CD4-positive, alpha-beta T cell treated with Interleukin-4 for 4 hours (primary cell): ENCODE measurements around the gene SNX9.
A peak's percentile ranks its signal among the peaks of the same experiment; 100 is the strongest.
"Not testable (repeated sequence)": the region's sequence is repeated elsewhere in the genome, so short reads cannot be mapped to it uniquely, and the experiment has no call there.

ENCODE experiments used
- DNase-seq: peaks from one replicate; pipeline ENCODE4 v3.0.0-alpha.2; 2020

Gene SNX9

GRCh38 chr6:157961832-157962575 lies 139.0 kb downstream of the SNX9 start:
- DNase-seq: no peak

GRCh38 chr6:157962601-157963302 lies 139.7 kb downstream of the SNX9 start:
- DNase-seq: no peak

GRCh38 chr6:157964100-157964499 lies 141.1 kb downstream of the SNX9 start:
- no peak for DNase-seq

DNA sequence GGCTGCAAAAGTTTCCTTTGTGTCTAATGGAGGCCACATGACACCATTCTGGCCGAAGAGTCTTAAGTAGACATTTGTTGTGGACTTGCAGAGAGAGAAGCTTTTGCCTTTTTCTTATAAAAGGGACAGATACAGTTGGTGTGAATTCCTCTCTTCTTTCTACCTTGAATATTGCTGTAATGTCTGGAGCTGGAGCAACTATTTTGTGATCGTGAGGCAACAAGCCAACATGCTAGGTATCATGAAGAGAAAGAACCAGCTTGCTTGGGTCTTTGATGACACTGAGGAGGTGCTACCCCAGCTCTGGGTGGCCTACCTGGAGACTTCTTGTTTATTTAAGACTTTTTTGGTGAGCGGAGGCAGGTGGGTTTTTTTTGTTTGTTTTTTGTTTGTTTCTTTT lies 142.3 kb downstream of the SNX9 start:
- DNase-seq: no peak

DNA sequence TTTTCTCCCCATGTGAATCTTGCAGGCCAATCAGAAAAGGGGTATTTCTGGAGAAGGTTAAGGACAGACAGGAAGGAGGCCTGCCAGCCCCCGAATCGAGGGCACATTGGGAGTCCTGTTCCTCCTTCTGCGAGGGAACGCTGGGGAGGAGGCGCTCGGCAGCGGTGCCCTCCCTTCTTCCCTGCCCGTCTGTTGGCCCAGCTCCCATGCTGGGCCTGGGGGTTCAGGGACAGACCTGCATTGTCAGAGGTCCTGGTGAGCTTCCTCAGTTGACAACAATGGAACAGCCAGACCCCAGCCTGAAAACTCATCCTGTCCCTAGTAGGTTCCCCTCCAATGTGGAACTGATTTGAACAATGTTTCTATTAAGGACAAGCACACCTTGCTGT lies 143.5 kb downstream of the SNX9 start:
- DNase-seq: no peak

DNA sequence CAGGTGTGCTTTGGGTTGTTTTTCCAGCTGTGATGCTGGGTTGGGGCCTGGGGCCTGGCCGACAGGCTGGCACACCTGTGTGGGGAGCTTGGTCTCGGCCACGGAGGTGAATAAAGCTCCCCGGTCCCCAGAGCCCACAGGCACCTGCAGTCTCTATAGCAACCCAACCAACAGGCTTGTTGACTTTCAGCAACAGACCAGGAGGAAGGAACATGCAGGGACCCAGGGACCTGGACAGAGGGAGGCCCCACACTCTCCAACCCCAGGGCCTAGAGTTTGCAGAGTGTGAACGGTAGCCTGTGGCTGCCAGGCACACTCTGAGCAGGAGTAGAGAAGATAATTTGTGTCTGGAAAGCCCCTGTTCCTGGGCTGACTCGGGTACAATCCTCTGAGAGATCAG lies 144.0 kb downstream of the SNX9 start:
- no peak for DNase-seq

DNA sequence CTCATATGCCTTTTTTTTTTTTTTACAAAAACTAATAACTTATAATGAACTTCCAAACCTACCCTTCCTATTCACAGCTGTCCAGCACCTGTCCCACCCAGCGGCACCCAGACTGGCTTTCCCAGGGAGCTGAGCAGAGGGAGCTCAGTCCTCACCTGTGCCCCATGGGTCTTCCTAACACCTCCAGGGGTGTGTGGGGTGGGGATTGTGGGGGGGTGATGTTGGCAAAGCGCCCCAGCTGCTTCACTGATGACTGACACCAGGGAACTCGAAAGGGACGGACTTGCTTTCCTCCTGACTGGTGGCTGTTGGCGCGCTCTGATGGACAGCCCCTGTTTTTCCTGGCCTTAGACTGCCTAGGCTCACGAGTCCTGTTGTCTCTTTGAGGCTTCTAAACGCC lies 144.4 kb downstream of the SNX9 start:
- no peak for DNase-seq

GRCh38 chr6:157972177-157972576 lies 149.1 kb downstream of the SNX9 start:
- not testable (repeated sequence) for DNase-seq

DNA sequence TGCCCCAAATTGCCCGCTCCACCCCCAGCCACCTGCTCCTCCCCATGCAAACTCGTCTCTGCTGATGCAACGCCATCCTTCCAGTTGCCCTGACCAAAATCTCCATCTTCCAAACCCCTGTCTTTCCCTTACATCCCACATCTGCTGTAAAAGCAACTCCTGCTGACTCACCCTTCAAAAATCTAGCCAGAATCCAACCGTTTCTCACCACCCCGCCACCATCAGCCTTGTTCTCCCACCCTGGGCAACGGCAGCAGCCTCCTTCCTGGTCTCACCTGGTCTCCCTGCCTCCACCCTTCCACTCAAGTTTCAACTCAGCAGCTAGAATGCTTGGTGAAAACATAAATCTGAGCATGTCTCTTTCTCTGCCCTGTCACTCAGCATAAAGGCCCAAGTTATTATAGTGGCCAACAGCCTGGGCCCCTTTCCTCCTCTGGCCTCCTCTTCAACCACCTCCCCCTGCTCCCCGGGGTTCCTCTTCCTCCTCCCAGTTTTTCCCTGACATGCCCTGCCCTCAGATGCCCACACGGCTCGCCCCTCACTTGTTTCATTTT lies 151.4 kb downstream of the SNX9 start:
- DNase-seq: no peak

GRCh38 chr6:157974967-157975366 lies 151.9 kb downstream of the SNX9 start:
- no peak for DNase-seq

DNA sequence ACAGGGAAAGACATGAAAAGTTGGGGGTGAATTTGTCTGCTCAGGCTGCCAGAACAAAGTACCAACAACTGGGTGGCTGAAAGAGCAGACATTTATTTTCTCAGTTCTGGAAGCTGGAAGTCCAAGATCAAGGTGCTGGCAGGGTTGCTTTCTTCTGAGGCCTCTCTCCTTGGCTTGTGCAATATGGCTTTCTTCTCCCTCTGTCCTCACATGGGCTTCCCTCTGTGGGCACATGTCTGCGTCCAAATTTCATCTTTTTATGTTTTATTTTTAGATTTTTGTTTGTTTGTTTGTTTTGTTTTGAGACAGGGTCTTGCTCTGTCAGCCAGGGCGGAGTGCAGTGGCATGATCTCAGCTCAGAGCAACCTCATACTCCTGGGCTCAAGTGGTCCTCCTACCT lies 152.4 kb downstream of the SNX9 start:
- no peak for DNase-seq

- DNase-seq: no peak
These were observed 153.5 kb downstream of the SNX9 start for GRCh38 chr6:157976345-157977175.

DNA sequence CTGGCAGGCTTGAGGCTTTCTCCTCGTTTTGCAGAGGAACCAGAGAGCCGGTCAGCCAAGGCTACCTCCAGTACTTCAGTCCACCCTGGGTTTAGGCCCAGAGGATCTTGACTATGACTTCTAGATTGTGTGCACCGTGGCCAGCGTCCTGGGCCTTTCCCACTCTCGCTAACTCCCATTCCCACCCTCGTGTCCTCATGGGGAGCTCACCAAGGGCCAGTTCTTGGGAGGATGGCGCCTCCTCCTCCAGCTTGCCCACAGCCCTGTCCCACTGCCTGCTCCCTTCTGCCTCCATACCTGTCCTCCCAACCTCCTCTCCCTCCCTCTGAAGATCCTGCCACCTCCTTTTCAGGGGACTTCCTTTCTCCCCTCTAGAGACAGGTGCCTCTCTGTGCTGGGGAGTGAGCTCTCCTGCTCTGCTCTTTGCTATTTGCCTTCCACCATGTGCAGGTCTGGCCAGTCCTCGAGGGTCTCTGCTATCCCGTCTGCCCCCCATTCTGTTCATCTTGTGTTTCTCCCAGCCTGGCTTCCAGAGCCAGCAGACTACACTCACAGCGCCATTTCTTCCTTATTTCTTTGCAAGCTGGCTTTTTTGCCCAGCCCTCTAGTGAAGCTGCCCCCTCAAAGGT lies 154.2 kb downstream of the SNX9 start:
- no peak for DNase-seq

- no peak for DNase-seq
These were observed 155.2 kb downstream of the SNX9 start for GRCh38 chr6:157978021-157978783.

DNA sequence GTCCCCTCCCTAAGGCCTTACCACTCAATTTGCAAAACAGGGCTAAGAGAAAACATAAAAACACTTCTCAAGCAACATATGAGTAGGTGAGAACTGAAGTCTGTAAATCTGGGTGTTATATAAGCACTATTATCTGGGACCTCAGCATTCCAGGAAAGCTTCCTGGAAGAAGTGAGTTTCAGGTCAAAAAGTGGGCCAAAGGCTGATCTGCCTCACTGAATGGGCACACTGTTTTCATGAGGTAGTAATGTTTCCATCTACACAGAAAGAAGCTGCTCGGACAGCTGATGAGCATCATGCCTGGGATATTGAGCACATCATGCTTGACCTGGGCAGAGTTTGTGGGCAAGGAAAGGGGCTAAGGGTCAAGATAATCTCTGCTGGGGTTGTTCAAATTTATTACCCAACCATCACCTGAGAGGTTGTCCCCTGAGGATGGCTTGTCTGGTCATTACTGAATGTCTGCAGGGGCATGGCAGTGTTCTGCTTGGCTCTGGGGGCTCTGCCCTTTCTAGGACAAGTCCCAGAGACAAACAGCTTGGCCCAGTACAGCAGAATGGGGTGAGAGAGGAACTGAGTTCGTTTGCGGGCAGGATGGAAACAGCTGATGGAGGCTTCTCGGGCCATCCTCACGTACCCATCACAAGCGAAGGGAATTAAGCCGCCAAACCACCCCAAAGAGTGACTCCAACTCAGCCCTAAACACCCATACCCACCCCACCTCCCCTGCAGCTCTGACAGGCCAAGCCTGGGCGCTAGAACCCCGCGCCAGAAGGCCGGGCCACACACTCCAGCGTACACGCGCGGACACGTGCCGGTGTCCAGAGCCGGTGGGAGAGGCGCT lies 157.5 kb downstream of the SNX9 start:
- no peak for DNase-seq

- no peak for DNase-seq
These were observed 158.0 kb downstream of the SNX9 start for GRCh38 chr6:157981132-157981394.

DNA sequence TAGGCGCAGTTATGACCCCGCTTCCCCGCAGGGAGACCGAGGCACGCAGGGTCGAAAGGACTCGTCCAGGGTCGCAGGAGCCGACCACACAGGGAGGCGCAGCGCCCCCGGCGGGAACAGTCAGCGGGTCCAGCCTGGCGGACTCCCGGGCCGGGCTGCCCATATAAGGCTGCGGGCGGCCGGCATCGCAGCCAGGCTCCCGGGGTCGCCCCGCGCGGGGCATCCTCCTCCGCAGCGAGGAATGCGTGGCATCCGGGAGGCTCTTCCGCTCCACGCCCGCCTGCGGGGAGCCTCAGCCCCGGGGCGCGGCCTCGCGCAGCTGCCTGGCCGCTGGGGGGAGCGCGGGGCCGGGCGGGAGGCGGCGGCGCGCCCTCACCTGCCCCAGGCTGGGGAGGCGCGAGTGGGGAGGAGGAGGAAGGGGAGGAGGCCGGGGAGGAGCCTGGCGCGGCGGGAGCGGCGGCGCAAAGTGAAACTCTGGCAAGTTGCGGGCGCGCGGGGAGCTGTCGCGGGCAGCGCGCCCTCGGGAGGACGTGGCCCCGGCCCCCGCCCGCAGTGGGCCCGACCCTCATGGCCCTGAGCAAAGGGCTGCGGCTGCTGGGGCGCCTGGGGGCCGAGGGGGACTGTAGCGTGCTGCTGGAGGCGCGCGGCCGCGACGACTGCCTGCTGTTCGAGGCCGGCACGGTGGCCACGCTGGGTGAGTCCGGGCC lies 158.5 kb downstream of the SNX9 start, which contains the start of gene SYNJ2:
Gene SYNJ2, plus strand, starts transcription at position 469 of the 707 bp plus-strand sequence. Its CDS starts 99 bp downstream, at position 568.
- DNase-seq: peak; percentile 81

- no peak for DNase-seq
These were observed 159.1 kb downstream of the SNX9 start for GRCh38 chr6:157982102-157982562.

- no peak for DNase-seq
These were observed 159.7 kb downstream of the SNX9 start for GRCh38 chr6:157982563-157983405.
